Activated effector memory CD4-positive, alpha-beta T cell treated with anti-CD3 and anti-CD28 coated beads, Interleukin-2, amount 50 U/mL, for 16 hours (primary cell): ENCODE measurements around the gene FAM228B.
"Not testable (repeated sequence)": the region's sequence is repeated elsewhere in the genome, so short reads cannot be mapped to it uniquely, and the experiment has no call there.

Experiments
- DNase-seq: peaks from one replicate; pipeline ENCODE4 v3.0.0-alpha.2; 2020

FAM228B gene

DNA sequence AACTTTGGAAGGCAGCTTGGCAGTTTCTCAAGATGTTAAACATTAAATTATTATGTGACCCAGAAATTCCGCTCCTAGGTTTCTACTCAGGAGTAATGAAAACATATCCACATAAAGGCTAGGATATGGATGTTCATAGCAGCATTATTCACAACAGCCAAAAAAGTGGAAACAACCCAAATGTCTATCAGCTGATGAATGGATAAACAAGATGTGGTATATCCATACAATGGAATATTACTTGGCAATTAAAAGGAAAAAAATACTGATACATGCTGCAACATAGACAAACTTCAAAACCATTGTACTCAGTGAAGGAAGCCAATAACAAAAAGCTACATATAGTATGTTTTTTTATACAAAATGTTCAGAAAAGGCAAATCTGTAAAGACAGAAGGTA lies 39.2 kb downstream of the FAM228B start:
- no peak for DNase-seq

DNA sequence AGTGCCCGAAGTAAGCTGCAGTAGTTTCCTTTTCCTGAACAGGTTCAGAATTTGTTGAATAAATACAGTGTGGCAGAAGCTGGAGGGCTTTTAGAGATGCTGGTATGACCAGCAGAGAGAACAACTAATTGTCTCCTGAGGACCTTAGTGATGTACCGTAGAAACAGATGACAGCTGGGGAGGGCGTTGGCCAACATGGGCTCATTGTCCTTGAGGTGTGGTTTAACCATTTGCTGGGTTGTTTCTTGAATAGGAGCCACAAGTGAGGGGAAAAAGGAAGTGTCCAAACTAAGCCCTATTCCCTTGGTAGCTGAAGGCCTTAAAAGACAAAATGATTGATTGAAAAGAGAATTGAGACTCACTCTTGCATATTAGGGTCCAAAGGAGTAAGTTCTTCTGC lies 39.9 kb downstream of the FAM228B start:
- no peak for DNase-seq

DNA sequence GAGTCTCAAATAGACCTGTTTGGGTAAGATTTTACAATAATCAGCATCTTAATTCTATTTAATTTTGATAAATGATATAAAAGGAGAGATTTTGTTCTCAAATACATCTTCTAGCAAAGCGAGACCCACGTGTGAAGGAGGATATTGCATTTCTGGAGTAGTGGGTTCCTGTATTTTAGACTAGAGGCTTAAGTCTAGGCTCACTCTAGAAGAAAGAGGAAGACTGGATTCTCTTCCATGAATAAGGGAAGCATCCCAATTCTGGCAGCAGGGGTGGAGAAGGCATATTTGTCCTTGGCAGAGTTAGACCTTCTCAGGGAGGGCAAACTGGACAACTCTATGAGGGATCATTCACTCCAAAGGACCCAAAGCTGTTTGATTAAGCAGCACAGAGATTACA lies 40.3 kb downstream of the FAM228B start:
- no peak for DNase-seq

DNA sequence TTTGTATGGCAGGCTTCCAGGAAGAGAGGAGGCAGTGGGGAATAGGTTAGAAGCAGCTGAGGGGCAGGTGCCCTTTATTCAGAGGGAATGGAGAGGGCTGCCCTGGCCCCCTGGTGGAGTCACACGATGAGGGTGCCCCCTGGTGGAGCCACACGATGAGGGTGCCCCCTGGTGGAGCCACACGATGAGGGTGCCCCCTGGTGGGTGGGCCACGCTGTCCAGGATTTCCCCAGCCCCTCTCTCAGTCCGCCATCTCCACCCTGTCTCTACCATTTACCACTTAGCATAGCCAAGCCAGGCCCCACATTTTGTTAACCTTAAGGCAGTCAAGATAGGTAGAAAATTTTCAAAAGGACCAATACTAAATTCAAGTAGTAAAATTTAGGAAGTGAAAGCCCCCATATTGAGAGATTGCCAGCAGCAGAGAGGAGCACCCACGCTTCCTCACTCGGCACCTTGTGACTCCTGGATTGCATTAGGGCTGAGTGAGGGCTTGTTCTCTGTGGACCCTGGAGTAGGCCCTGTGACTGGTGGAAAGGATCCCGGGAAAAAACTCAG lies 41.2 kb downstream of the FAM228B start:
- peak; percentile 70 for DNase-seq

DNA sequence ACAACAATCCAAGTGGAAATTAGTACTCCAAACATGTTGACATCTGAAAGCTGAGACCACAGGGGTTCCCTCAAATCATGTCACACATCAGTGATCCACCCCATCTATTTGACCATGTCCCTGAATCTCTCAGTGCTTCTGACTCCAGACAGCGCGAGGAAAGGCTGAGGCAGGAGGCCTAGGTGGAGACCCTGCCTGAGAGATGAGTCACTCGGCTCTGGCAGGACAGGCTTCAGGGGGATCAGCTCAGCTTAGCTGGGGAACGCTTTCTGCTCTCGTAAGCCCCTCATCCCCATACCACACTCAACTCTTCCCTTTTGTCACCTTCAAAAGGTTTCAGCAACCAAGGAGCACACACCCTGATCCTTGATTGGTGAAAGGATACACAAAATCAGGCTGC lies 45.8 kb downstream of the FAM228B start:
- DNase-seq = no peak

DNA sequence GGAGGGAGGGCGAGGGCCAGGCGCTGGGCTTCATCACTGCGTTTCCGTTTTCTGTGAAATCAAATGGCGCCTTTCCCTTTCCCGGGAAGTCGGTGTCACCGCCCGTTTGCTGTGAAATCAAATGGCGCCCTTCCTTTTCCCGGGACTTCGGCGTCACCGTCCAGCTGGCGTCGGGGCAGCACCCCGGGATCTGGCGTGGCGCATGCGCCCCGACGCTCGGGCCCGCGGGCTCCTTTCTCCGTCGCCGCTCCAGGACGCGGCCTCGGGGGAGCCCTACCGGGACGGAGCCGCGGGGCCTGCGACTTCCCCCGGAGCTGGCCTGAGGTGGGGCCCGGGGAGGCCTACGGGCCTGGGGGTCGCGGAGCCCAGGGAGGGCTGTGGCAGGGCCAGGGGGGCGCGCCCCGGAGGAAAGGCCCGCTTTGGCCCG lies 51.6 kb downstream of the FAM228B start, which contains the start of gene FAM228A:
Gene FAM228A, plus strand, starts transcription at position 203 of the 427 bp plus-strand sequence. CDS start 428 bp downstream, outside the sequence.
- no peak for DNase-seq

DNA sequence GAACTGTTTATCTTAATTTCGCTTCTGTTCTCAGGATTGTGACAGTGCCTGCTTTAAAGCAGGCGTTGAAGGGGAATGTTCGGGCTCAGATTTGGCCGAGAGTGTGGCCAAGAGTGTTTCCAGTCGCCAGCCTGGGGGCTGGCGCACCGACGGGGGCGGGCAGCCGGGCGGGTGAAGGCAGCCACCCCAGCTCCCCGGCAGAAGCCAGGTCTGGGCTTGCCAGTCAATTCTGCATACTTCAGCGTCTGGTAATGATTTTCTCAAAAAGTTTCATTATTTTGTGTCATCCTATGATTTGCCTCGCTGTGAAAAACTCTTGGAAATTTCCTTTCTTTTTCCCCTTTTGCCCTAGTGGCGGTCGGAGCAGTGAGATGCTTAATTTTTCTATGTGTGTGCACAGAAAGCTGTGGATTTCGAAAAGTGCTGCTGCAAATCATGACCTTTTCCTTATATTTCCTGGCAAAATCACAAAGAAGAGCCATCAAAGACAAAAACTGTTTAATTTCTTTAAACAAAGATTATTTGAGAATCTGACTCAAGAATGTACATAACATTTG lies 52.4 kb downstream of the FAM228B start:
- no peak for DNase-seq

DNA sequence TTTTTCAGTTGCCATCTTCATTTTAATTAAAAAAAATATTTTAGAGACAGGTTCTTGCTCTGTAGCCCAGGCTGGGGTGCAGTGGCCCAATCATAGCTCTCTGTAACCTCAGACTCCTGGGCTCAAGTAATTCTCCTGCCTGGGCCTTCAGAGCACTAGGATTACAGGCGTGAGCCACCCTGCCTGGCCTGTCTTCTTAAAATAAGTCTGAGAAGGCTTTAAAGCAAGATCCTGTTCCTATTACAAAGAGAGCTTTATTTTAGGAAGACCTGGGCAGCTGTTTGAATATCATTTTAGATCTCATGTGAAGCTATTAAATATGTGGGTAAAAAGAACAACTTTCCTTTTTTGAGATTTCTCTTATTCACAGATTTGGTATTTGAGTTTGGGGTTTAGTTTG lies 53.1 kb downstream of the FAM228B start:
- no peak for DNase-seq

DNA sequence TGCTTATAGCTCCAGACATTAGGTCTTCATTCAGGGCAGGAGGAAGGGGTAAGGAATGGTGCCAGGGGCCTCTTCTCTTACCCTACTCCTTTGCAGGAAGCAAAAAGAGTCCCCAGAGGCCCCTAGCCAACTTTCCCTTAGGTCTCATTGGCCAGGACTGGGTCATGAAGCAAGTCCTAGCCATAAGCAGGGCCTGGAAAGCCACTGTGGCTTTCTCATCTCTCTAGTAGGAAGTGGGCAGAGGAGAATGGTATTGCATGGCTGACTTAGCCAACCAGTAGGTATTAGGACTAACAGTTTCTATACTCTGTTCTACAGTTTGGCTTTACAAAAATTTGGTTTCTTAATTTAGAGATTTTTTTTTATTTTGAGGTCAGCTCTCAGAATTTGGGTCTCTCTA lies 56.4 kb downstream of the FAM228B start:
- DNase-seq = no peak

DNA sequence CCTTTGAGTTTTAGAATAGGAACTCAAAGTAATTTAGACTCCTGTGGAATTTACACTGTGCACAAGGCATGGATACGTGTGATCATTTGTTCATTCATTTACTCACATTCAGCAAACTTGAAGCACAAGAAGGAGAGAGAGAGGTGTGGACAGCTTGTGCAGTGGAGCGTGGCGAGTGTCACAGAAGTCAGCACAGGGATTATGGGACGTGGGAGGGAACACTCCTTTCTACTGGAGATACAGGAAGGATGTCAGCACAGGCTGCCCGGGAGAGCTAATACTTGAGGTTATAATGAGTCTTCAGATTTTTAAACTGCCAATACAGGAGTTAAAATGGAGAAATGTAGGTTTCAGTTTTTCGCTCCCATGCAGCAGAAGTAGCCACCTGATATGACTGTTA lies 58.6 kb downstream of the FAM228B start:
- DNase-seq = no peak

DNA sequence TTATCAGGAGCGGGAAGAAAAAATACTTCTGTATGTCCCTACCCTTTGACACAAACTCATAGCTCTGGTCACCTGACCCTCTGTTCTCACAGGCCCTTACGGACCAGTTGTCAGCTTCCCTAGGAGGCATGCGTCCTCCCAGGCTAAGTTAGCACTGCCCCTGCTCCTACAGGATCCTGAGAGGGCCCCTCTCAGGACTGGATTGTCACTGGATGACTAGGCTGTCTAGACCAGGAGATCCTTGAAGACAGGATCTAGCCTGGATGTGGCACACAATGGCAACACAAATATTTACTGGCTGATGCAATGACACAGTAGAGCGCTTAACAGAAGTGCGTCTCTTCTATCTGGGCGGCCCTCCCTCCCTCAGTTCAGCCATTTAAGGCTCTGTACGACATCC lies 59.2 kb downstream of the FAM228B start:
- DNase-seq = no peak

DNA sequence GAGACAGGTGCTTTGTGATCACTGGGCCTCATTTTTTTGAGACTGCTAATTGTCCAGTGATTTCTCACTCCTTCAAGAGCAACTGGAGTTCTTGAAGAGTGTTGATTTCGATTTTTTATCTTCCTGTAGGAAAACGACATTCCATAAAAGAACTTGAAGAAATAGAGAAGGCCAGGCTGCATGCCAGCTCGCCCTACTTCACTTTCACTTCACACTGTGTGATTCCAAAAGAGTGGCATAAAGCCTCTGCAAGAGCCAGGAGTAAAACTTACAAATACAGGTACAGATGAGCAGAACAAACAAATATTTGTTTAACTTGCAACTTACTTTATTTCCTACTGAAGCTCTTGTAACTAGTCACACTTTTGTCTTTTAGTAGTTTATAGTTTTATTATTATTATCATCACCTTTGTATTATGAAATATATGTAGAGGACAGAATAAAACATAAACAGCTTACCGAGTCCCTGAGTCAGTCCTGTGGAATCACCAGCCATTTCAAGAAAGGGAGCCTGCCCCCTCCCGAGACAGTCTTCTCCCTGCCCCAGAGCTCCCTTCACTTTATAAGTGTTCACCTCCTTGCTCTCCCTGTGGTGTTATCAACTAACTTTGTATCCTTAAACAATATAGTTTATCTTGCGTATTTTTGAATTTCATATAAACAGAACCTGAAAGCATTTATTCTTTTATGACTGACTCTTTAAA lies 60.2 kb downstream of the FAM228B start:
- no peak for DNase-seq

DNA sequence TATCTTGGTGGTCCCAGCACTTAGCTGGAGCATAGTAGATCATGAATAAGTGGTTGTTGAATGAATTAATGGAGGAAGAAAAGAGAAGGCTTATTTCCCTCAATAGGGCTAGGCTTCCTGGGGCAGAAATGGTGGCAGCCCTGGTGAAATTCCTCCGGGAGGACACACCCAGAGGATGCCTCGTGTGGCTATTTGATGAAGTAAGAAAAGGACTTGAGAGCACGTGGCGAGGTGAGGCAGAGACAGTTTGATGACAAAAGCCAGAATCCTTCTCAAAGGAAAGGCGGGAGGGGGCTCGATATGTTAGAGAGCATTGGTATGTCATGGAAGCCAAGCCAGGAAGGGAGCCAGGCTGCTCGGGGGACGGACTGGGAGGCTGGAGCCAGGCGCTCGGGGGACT lies 66.3 kb downstream of the FAM228B start:
- DNase-seq = no peak

DNA sequence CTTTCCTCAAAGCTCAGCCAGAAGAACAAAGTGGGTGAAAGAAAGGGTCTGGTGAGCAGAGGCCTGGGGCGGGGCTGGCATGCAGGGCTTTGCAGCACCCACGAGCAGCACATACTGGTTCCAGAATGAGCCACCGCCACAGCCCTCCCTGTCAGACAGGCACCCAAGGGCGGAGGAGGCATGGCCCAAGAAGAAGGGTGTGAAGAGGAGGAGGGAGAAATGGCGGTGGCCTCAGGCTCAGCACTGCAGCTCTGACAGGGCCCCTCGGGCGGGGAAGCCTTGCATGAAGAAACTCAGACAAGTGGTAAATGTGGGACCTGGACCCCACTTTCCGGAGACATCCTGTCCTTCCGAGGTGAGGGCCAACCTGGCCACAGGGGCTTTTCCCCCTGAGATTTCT lies 67.2 kb downstream of the FAM228B start:
- no peak for DNase-seq

DNA sequence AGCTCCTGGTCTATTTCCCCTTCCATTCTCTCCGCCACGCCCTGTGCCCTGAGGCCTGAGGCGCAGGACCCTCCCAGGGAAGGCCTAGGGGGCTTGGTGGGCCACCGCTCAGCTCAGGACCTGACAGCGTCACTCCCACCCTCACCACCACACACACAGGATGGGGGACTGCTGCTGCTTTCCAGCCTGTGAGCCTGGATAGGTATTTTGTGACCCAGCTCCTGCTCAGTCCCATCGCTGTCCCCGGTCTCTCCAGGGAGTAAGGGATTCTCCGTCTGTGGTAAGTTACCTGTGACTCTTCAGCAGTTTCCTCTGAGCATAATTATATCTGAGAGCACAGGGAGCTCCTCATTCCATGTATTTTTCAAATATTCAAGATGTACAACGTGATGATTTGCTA lies 67.9 kb downstream of the FAM228B start:
- DNase-seq = no peak

DNA sequence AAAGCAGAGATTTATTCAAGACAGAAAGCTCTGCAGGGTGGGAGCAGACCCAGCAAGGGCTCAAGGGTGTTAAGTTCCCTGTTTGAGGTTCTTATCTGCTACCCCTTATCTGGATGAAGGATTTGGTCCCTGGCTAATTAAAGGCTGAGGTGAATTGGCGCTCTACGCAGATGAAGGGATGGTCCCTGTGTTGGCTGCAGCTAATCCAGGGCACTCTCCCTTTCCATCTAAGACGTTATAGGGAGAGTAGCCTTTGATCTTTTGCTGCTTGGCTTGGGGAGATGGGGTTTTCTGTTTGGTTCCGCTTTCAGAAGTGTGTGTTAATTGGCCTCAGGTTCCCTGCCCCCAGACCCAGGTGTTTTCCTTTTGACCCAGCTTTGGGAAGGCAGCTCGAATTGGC lies 68.6 kb downstream of the FAM228B start:
- no peak for DNase-seq

DNA sequence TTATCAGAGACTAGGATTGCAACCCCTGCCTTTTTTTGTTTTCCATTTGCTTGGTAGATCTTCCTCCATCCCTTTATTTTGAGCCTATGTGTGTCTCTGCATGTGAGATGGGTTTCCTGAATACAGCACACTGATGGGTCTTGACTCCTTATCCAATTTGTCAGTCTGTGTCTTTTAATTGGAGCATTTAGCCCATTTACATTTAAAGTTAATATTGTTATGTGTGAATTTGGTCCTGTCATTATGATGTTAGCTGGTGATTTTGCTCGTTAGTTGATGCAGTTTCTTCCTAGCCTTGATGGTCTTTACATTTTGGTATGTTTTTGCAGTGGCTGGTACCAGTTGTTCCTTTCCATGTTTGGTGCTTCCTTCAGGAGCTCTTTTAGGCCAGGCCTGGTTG lies 73.9 kb downstream of the FAM228B start:
- DNase-seq = not testable (repeated sequence)

DNA sequence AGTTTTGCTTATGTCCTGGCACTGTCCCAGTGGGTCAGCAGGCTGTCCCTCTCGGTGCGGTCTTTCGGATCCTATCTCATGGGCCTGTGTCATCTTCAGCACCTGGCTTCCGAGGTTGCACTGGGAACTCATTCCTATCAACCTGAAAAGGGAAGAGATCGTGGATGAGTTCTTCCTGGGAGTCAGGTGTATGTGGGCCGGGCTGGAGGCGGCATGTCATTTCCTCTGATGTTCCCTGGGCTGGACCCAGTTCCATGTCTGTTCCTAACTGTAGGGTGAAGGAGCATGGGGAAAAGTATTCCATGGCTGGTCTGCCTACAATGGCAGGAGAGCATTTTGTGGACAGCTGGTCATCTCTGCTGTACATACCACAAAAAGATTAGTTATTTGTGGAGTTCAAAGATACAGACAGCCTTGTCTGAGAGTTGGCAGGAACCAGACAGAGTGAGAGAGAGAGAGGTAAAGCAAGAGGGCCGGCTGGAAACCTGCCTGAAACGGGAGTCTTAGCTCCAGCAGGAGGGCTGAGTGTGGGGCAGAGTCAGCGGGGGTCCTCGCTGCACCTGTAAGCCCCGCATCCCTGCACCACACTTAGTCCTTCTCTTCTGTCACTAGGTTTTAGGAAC lies 76.8 kb downstream of the FAM228B start:
- DNase-seq = no peak

DNA sequence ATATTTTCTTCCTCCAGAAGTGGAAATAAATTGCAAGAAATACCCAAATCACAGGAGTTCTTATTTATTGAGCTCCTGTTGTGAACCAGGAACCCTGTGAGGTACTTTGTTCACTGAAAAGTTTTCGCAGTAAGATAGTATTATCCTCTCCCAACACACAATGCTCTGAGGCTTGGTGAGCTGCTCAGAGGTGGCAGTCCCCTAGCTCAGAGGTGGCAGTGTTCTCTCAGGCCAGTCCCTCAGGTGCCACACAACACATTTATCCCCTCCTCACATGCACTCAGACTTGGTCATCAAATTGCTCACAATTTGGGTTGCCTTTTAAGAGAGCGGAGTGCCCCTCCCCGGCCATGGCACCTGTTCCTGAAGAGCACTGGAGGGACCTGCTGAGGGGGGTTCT lies 77.5 kb downstream of the FAM228B start:
- DNase-seq = no peak

DNA sequence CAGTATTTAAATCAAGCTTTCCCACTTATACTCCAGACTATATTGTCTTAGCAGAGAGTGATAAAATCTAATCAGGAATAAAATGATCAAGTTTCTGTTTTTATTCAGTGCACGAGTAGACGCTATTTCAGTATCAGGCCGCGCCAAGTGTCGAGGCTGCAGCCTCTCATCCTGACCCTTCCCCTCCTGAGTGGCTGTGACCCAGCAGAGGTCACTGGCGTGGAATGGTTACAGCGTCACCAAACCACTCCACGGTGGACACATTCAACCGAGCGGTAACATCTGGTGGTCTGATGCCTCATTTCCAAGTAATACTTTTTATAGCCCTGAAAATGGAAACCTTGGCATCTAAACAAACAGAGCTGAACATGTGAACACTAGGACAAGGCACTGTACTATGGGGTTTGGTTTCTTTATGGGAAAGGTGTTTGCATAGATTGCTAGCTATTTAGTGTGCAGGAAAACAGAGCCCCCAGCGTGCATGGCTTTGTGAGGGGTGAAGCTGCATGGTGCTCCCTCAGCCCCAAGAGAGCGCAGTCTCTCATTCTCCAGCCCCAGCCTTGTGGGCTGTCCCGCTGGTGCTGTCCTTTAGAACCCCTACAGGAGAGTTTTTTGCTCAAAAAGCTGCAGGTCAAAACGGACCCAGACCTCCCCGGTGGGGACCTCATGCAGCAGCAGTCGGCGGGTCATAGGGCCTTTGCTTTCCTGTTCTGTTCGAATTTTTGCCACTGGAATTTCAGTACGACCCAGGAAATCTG lies 79.9 kb downstream of the FAM228B start:
- DNase-seq = no peak

DNA sequence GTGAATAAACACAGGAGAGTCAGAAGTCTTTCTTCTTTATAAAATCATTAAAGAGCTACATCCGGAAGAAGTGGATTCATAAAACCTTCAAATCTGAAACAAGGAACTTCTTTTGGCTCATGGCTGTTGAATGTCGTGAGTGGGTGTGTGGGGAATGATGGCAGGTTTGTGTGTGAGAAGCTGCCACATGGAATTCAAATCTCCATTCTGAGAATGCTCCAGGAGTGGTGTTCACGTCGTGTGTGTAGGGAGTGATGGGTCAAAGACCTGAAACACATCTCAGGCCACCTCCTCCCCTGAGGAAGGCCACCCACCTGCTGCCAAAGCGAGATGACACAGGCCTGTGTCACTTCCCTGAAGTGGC lies 80.5 kb downstream of the FAM228B start:
- no peak for DNase-seq

DNA sequence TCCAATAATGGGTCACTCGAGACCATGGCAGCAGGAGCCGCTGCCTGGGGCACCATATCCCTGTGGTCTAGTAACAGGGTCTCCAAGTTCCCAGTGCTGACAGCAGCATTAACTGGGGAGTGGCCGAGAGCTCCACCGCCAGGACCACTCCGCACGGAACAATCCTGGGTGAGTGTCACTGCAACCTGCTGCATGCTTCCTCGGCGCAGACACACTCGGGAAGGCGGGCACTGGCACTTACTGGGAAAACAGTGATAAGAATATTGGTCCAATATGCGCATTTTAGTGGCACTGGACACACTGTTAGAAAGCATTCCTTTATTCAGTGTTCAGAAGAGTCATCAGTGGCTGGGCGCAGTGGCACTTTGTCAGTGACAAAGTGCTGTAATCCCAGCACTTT lies 81.2 kb downstream of the FAM228B start:
- no peak for DNase-seq

DNA sequence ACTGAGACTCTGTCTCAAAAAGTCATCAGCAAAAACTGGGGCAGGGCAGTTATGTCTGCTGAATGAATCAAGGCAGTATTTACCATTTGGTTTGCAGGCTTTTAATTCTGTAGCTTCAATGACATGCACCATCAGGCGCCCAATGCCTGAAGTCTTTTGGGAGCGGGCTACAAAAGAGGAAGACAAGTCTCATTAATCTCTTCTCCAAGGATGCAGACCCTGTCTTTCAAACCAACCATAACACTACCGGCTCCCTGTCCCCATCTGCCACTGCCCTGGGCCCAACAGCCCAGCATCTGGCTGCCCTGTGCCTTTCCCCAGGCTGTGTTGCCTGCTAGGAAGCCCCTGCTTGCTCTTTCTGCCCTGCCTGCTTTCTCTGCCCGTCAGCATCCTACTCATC lies 81.9 kb downstream of the FAM228B start:
- DNase-seq = no peak

DNA sequence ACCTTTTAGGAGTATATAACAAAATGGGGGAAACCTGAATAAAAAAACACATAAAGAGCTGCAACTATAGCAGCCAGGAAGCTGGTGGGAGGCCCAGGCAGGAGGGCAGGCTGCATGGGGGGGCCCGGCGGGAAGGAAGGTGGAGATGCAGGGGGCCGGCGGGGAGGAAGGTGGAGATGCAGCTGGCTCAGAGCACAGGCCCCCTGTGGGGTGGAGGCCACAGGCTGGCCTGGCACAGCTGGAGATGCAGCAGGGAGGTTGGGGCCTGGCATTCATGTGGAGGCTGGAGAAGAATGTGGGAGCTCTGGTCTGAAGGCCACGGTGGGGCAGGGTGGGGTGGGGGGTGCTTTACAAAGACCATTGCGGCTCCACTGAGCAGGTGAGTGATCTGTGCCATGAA lies 83.0 kb downstream of the FAM228B start:
- peak; percentile 53 for DNase-seq
